MM.1S (cell line): ENCODE data around the gene APC2.

Experiments used
- CTCF ChIP-seq: fragments of 300-600 bp; sonication (generic); IDR thresholded peaks from 2 replicates; pipeline ENCODE4 v1.5.1; 2016; ENCODE audit warnings: antibody characterized with exemption, low read length, mixed read lengths
- EZH2phosphoT487 ChIP-seq: fragments of 300-600 bp; sonication (generic); IDR thresholded peaks from 2 replicates; pipeline ENCODE4 v1.6.1; 2018; ENCODE audit warnings: antibody characterized with exemption, low read length

GRCh38 chr19:1502433-1503088, 52.6 kb downstream of the APC2 start:
- TF ChIP-seq CTCF (no peak), EZH2phosphoT487 (no peak)
